ENCODE data around the gene ANKRD36B.
"Not testable (repeated sequence)": the region's sequence is repeated elsewhere in the genome, so short reads cannot be mapped to it uniquely, and the experiment has no call there.

ANKRD36B gene

GRCh38 chr2:97548536-97548935 lies 41.1 kb downstream of the ANKRD36B start:
- not testable (repeated sequence) for DNase-seq (ENCODE audit: low read depth); H3K4me3 ChIP-seq (ENCODE audit: low read length); H3K9me3 ChIP-seq (ENCODE audit: control insufficient read depth, low read length); H3K9ac ChIP-seq (ENCODE audit: low read length); H3K27me3 ChIP-seq (replicated peaks; ENCODE audit: control insufficient read depth, insufficient read depth, low read length); H3K36me3 ChIP-seq (ENCODE audit: control insufficient read depth, insufficient read depth, low read length, severe bottlenecking); H3K4me1 ChIP-seq (ENCODE audit: control insufficient read depth, insufficient read depth, low read length)

GRCh38 chr2:97546711-97547110 lies 43.0 kb downstream of the ANKRD36B start:
- H3K27me3 ChIP-seq (replicated peaks; ENCODE audit: control insufficient read depth, insufficient read depth, low read length), result no peaks in the 10 kb centered on the region
- peaks cover 2% of the 10 kb centered on the region for H3K4me1 ChIP-seq (ENCODE audit: control insufficient read depth, insufficient read depth, low read length)
- no peaks in the 10 kb centered on the region for H3K9me3 ChIP-seq (ENCODE audit: control insufficient read depth, low read length)
- H3K4me3 ChIP-seq (ENCODE audit: low read length), result no peak overlapping the region
- no peak for DNase-seq (ENCODE audit: low read depth)
- H3K9ac ChIP-seq (ENCODE audit: low read length), result no peak overlapping the region
- H3K36me3 ChIP-seq (ENCODE audit: control insufficient read depth, insufficient read depth, low read length, severe bottlenecking), result no peaks in the 10 kb centered on the region

- not testable (repeated sequence) for H3K4me1 ChIP-seq (ENCODE audit: control insufficient read depth, insufficient read depth, low read length); H3K36me3 ChIP-seq (ENCODE audit: control insufficient read depth, insufficient read depth, low read length, severe bottlenecking); H3K27me3 ChIP-seq (replicated peaks; ENCODE audit: control insufficient read depth, insufficient read depth, low read length); H3K9ac ChIP-seq (ENCODE audit: low read length); H3K4me3 ChIP-seq (ENCODE audit: low read length); DNase-seq (ENCODE audit: low read depth); H3K9me3 ChIP-seq (ENCODE audit: control insufficient read depth, low read length)
Measured at GRCh38 chr2:97544911-97545310, 44.8 kb downstream of the ANKRD36B start.

- not testable (repeated sequence) for H3K27me3 ChIP-seq (replicated peaks; ENCODE audit: control insufficient read depth, insufficient read depth, low read length); H3K4me3 ChIP-seq (ENCODE audit: low read length); H3K9ac ChIP-seq (ENCODE audit: low read length); H3K4me1 ChIP-seq (ENCODE audit: control insufficient read depth, insufficient read depth, low read length); H3K36me3 ChIP-seq (ENCODE audit: control insufficient read depth, insufficient read depth, low read length, severe bottlenecking); DNase-seq (ENCODE audit: low read depth); H3K9me3 ChIP-seq (ENCODE audit: control insufficient read depth, low read length)
Measured at GRCh38 chr2:97525904-97526303, 63.8 kb downstream of the ANKRD36B start.

- DNase-seq (ENCODE audit: low read depth); H3K9me3 ChIP-seq (ENCODE audit: control insufficient read depth, low read length): not testable (repeated sequence)
Measured at GRCh38 chr2:97523816-97524215, 65.9 kb downstream of the ANKRD36B start.

GRCh38 chr2:97522916-97523555 lies 66.6 kb downstream of the ANKRD36B start:
- not testable (repeated sequence) for H3K36me3 ChIP-seq (ENCODE audit: control insufficient read depth, insufficient read depth, low read length, severe bottlenecking); H3K27me3 ChIP-seq (replicated peaks; ENCODE audit: control insufficient read depth, insufficient read depth, low read length); H3K4me1 ChIP-seq (ENCODE audit: control insufficient read depth, insufficient read depth, low read length); DNase-seq (ENCODE audit: low read depth); H3K9ac ChIP-seq (ENCODE audit: low read length); H3K4me3 ChIP-seq (ENCODE audit: low read length); H3K9me3 ChIP-seq (ENCODE audit: control insufficient read depth, low read length)

More at GRCh38 chr2:97523816-97524215, 65.9 kb downstream of the ANKRD36B start:
- not testable (repeated sequence) for H3K27me3 ChIP-seq (replicated peaks; ENCODE audit: control insufficient read depth, insufficient read depth, low read length); H3K36me3 ChIP-seq (ENCODE audit: control insufficient read depth, insufficient read depth, low read length, severe bottlenecking); H3K4me1 ChIP-seq (ENCODE audit: control insufficient read depth, insufficient read depth, low read length); H3K9ac ChIP-seq (ENCODE audit: low read length); H3K4me3 ChIP-seq (ENCODE audit: low read length)

GRCh38 chr2:97495651-97496050 lies 94.0 kb downstream of the ANKRD36B start:
- H3K9ac ChIP-seq (ENCODE audit: low read length); H3K4me3 ChIP-seq (ENCODE audit: low read length); H3K36me3 ChIP-seq (ENCODE audit: control insufficient read depth, insufficient read depth, low read length, severe bottlenecking); H3K4me1 ChIP-seq (ENCODE audit: control insufficient read depth, insufficient read depth, low read length); H3K27me3 ChIP-seq (replicated peaks; ENCODE audit: control insufficient read depth, insufficient read depth, low read length); DNase-seq (ENCODE audit: low read depth); H3K9me3 ChIP-seq (ENCODE audit: control insufficient read depth, low read length): not testable (repeated sequence)

GRCh38 chr2:97490141-97490540 lies 99.5 kb downstream of the ANKRD36B start:
- not testable (repeated sequence) for H3K9me3 ChIP-seq (ENCODE audit: control insufficient read depth, low read length); H3K4me1 ChIP-seq (ENCODE audit: control insufficient read depth, insufficient read depth, low read length); H3K36me3 ChIP-seq (ENCODE audit: control insufficient read depth, insufficient read depth, low read length, severe bottlenecking); H3K27me3 ChIP-seq (replicated peaks; ENCODE audit: control insufficient read depth, insufficient read depth, low read length); H3K4me3 ChIP-seq (ENCODE audit: low read length); DNase-seq (ENCODE audit: low read depth); H3K9ac ChIP-seq (ENCODE audit: low read length)
